ENCODE data around the gene DDI2.

The DDI2 gene

GRCh38 chr1:15605398-15606383 lies 11.6 kb upstream of the DDI2 start:
- DNase-seq (ENCODE audit: low read depth): no peak

GRCh38 chr1:15609631-15610030 lies 7.6 kb upstream of the DDI2 start:
- DNase-seq (ENCODE audit: low read depth): no peak

GRCh38 chr1:15610167-15610566 lies 7.1 kb upstream of the DDI2 start:
- no peak for DNase-seq (ENCODE audit: low read depth)

- DNase-seq (ENCODE audit: low read depth): no peak
Observed at GRCh38 chr1:15616373-15617172, 685 bp upstream of the DDI2 start.

GRCh38 chr1:15618077-15618654 lies 908 bp downstream of the DDI2 start:
- DNase-seq (ENCODE audit: low read depth): no peak

GRCh38 chr1:15618655-15619525 lies 1.6 kb downstream of the DDI2 start:
- DNase-seq (ENCODE audit: low read depth): no peak

- DNase-seq (ENCODE audit: low read depth): no peak
Observed at GRCh38 chr1:15620155-15620545, 2.9 kb downstream of the DDI2 start.

GRCh38 chr1:15620902-15621682 lies 3.8 kb downstream of the DDI2 start:
- no peak for DNase-seq (ENCODE audit: low read depth)

- DNase-seq (ENCODE audit: low read depth): no peak
Observed at GRCh38 chr1:15621975-15622374, 4.7 kb downstream of the DDI2 start.

- DNase-seq (ENCODE audit: low read depth): no peak
Observed at GRCh38 chr1:15622712-15623373, 5.6 kb downstream of the DDI2 start.

GRCh38 chr1:15623435-15623834 lies 6.2 kb downstream of the DDI2 start:
- no peak for DNase-seq (ENCODE audit: low read depth)

GRCh38 chr1:15624133-15624714 lies 7.0 kb downstream of the DDI2 start:
- DNase-seq (ENCODE audit: low read depth): no peak

GRCh38 chr1:15625056-15625917 lies 8.0 kb downstream of the DDI2 start:
- DNase-seq (ENCODE audit: low read depth): no peak

GRCh38 chr1:15626269-15626950 lies 9.2 kb downstream of the DDI2 start:
- no peak for DNase-seq (ENCODE audit: low read depth)

GRCh38 chr1:15627343-15627988 lies 10.2 kb downstream of the DDI2 start:
- DNase-seq (ENCODE audit: low read depth): no peak

GRCh38 chr1:15628003-15628402 lies 10.7 kb downstream of the DDI2 start:
- no peak for DNase-seq (ENCODE audit: low read depth)

- no peak for DNase-seq (ENCODE audit: low read depth)
Observed at GRCh38 chr1:15633756-15634420, 16.6 kb downstream of the DDI2 start.

All from activated T-helper 1 cell treated with Interleukin-2 at 50 U/mL for 16 hours (primary cell).